Measurements from ENCODE around the gene CLK4. TPM values are rescaled to one million over a fixed set of nuclear protein-coding genes. Genes with fewer than 3 reads are reported as not detected.

CLK4 gene
- total RNA-seq, 1 experiment from 2014 or later: 9.8 TPM

DNA sequence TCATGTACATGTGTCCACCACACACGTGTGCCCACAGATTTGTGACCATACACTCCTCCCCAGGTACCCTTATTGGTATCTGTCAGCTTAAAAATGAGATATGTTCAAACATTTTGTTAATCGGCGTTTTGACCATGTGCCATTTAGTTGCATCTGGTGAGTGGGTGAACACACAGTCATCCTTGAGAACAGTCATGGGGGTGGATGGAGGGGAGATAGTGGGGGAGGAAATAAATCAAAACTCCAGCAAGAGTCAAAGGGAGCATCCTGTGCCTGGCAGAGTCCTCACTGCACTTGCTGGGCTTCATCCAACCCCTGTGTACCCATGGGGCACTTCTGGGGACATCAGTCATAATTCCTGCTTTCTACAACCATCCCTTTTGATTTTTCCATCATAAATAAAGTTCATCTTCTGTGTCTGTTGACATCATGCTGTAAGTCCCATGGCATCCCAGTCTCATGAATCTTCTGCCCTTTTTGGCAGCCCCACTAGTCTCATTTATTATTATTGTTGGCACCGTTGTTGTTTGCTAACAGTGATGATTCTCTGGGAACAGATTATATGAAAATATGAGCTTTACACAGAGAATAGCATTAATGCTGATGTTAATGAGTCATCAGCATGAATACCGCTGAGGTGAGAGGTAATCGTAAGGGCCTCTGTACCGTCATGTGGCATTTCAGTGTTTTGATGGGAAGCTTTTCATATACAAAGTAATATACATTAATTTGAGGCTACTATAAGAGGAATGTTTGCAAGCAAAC lies 24.4 kb upstream of the CLK4 start:
- H2AFZ ChIP-seq (ENCODE audit: low read depth, low read length, poor library complexity, severe bottlenecking): no peak overlapping the region
- no peak for DNase-seq (ENCODE audit: low read depth, low spot score)
- no peaks in the 10 kb centered on the region for H3K36me3 ChIP-seq (ENCODE audit: control insufficient read depth in 1 of 2, insufficient read depth in 2 of 2, low read length in 2 of 2)
- no peak overlapping the region for H3K4me2 ChIP-seq (ENCODE audit: low read length)
- RAD21 ChIA-PET (ENCODE audit: low non-redundant PET in 1 of 2, low total read pairs in 2 of 2, uncharacterized antibody in 2 of 2, unreplicated experiment in 2 of 2): no interaction called here
- TF ChIP-seq YY1 (IDR thresholded peaks at IDR 0.05; ENCODE audit: extremely low read depth, insufficient replicate concordance, low read depth, low read length): no peak
- TF ChIP-seq TCF7L2 (IDR thresholded peaks at IDR 0.05; ENCODE audit: borderline replicate concordance, extremely low read depth, insufficient read depth, insufficient read length): no peak
- H3K4me1 ChIP-seq (ENCODE audit: control insufficient read depth in 1 of 2, insufficient read depth in 2 of 2, low read length in 2 of 2): no peaks in the 10 kb centered on the region
- no peaks in the 10 kb centered on the region for H3K79me2 ChIP-seq (ENCODE audit: insufficient read depth, low read length)
- POLR2A ChIA-PET: no interaction called here
- BruUV-seq (replicated peaks): no TSS peak
- no peak for ATAC-seq
- intact Hi-C loops (cut with micrococcal nuclease): no loop called here
- H3K9me3 ChIP-seq (ENCODE audit: control insufficient read depth in 1 of 2, insufficient read depth in 1 of 2, low read depth in 1 of 2, low read length in 2 of 2): no peaks in the 10 kb centered on the region
- H3K9ac ChIP-seq (ENCODE audit: low read length): no peak overlapping the region
- no peaks in the 10 kb centered on the region for H3K9me2 ChIP-seq (ENCODE audit: insufficient read depth)
- H3K27ac ChIP-seq (ENCODE audit: low read depth, low read length): no peak overlapping the region
- no peaks in the 10 kb centered on the region for H3K27me3 ChIP-seq (ENCODE audit: insufficient read depth, low read length)
- no peak overlapping the region for H3K4me3 ChIP-seq (replicated peaks in 1 of 2; ENCODE audit: low read depth in 1 of 2, low read length in 2 of 2)
- CTCF ChIA-PET: no interaction called here
- no peaks in the 10 kb centered on the region for H4K20me1 ChIP-seq (ENCODE audit: insufficient read depth)

DNA sequence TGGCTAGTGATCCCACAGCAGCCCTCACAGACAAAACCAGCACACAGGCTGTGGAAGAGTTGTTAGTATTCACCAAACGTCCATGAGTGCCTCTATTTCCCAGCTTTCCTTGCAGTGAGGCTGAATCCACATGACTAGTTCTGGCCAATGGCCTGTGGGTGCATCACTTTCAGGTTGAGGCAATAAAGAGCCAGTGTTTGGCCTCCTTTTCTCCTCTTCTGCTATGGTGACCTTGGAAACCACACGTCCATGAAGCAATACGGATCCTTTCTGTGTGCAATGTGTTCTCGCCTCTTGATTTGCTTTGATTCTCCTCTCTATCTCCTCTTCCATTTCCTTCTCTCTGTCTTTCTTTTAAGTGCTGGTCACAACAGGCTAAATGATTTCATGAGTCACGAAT lies 23.4 kb upstream of the CLK4 start:
- ATAC-seq: no peak
- BruUV-seq (replicated peaks): no TSS peak
- H3K27me3 ChIP-seq (ENCODE audit: insufficient read depth, low read length): no peaks in the 10 kb centered on the region
- no peak overlapping the region for H3K4me2 ChIP-seq (ENCODE audit: low read length)
- CTCF ChIA-PET: no interaction called here
- no peaks in the 10 kb centered on the region for H4K20me1 ChIP-seq (ENCODE audit: insufficient read depth)
- DNase-seq (ENCODE audit: low read depth, low spot score): no peak
- TF ChIP-seq ZNF274 (IDR thresholded peaks at IDR 0.05; ENCODE audit: low read depth, low read length): no peak
- TF ChIP-seq FOSL1 (IDR thresholded peaks at IDR 0.05; ENCODE audit: low read depth): no peak
- TF ChIP-seq, protein P1, sequence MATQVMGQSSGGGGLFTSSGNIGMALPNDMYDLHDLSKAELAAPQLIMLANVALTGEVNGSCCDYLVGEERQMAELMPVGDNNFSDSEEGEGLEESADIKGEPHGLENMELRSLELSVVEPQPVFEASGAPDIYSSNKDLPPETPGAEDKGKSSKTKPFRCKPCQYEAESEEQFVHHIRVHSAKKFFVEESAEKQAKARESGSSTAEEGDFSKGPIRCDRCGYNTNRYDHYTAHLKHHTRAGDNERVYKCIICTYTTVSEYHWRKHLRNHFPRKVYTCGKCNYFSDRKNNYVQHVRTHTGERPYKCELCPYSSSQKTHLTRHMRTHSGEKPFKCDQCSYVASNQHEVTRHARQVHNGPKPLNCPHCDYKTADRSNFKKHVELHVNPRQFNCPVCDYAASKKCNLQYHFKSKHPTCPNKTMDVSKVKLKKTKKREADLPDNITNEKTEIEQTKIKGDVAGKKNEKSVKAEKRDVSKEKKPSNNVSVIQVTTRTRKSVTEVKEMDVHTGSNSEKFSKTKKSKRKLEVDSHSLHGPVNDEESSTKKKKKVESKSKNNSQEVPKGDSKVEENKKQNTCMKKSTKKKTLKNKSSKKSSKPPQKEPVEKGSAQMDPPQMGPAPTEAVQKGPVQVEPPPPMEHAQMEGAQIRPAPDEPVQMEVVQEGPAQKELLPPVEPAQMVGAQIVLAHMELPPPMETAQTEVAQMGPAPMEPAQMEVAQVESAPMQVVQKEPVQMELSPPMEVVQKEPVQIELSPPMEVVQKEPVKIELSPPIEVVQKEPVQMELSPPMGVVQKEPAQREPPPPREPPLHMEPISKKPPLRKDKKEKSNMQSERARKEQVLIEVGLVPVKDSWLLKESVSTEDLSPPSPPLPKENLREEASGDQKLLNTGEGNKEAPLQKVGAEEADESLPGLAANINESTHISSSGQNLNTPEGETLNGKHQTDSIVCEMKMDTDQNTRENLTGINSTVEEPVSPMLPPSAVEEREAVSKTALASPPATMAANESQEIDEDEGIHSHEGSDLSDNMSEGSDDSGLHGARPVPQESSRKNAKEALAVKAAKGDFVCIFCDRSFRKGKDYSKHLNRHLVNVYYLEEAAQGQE (IDR thresholded peaks at IDR 0.05; ENCODE audit: low read depth): no peak
- no peak for TF ChIP-seq CEBPB (IDR thresholded peaks at IDR 0.05; ENCODE audit: low read depth)
- H2AFZ ChIP-seq (ENCODE audit: low read depth, low read length, poor library complexity, severe bottlenecking): no peak overlapping the region
- H3K4me3 ChIP-seq (replicated peaks in 1 of 2; ENCODE audit: low read depth in 1 of 2, low read length in 2 of 2): no peak overlapping the region
- H3K4me1 ChIP-seq (ENCODE audit: control insufficient read depth in 1 of 2, insufficient read depth in 2 of 2, low read length in 2 of 2): no peaks in the 10 kb centered on the region
- H3K27ac ChIP-seq (ENCODE audit: low read depth, low read length): no peak overlapping the region
- H3K9ac ChIP-seq (ENCODE audit: low read length): no peak overlapping the region
- RAD21 ChIA-PET (ENCODE audit: low non-redundant PET in 1 of 2, low total read pairs in 2 of 2, uncharacterized antibody in 2 of 2, unreplicated experiment in 2 of 2): no interaction called here
- no peaks in the 10 kb centered on the region for H3K79me2 ChIP-seq (ENCODE audit: insufficient read depth, low read length)
- H3K9me2 ChIP-seq (ENCODE audit: insufficient read depth): no peaks in the 10 kb centered on the region
- POLR2A ChIA-PET: no interaction called here
- no peaks in the 10 kb centered on the region for H3K36me3 ChIP-seq (ENCODE audit: control insufficient read depth in 1 of 2, insufficient read depth in 2 of 2, low read length in 2 of 2)
- intact Hi-C loops (cut with micrococcal nuclease): no loop called here
- no peaks in the 10 kb centered on the region for H3K9me3 ChIP-seq (ENCODE audit: control insufficient read depth in 1 of 2, insufficient read depth in 1 of 2, low read depth in 1 of 2, low read length in 2 of 2)
